GM23248 (cell line): ENCODE results near the gene KRTCAP3. TPM values are rescaled to one million over a fixed set of nuclear protein-coding genes. Genes with fewer than 3 reads are reported as not detected.
A peak's percentile ranks its signal among the peaks of the same experiment; 100 is the strongest.

Experiments used
- DNase-seq: peaks from one replicate; pipeline ENCODE4 v3.0.0-alpha.2; 2015
- H2AFZ ChIP-seq: fragments of 200-600 bp; sonication (generic); 2 replicates; pipeline ENCODE4 v1.6.1; 2016; ENCODE audit warnings: antibody characterized with exemption
- H3F3A ChIP-seq: fragments of 200-600 bp; sonication (generic); 2 replicates; pipeline ENCODE4 v1.6.1; 2016; ENCODE audit warnings: mild to moderate bottlenecking, antibody characterized with exemption, mixed run types; ENCODE audit not compliant: insufficient read depth
- H3K27ac ChIP-seq: fragments of 200-600 bp; sonication (generic); 2 replicates; pipeline ENCODE4 v1.5.1; 2016; ENCODE audit warnings: mild to moderate bottlenecking
- H3K27me3 ChIP-seq: fragments of 200-600 bp; sonication (generic); replicated peaks from 2 replicates; pipeline ENCODE4 v1.6.1; 2016; ENCODE audit warnings: mild to moderate bottlenecking; ENCODE audit not compliant: insufficient read depth
- H3K36me3 ChIP-seq: fragments of 200-600 bp; sonication (generic); 2 replicates; pipeline ENCODE4 v1.6.1; 2016; ENCODE audit warnings: low read depth, mild to moderate bottlenecking
- H3K4me1 ChIP-seq: fragments of 200-600 bp; sonication (generic); 2 replicates; pipeline ENCODE4 v1.6.1; 2016; ENCODE audit warnings: mild to moderate bottlenecking; ENCODE audit not compliant: insufficient read depth
- H3K4me2 ChIP-seq: fragments of 200-600 bp; sonication (generic); one replicate; pipeline ENCODE4 v1.6.1; 2016; ENCODE audit warnings: mild to moderate bottlenecking; ENCODE audit not compliant: unreplicated experiment
- H3K4me3 ChIP-seq: fragments of 200-600 bp; sonication (generic); 2 replicates; pipeline ENCODE4 v1.5.1; 2016; ENCODE audit warnings: mild to moderate bottlenecking
- H3K79me2 ChIP-seq: fragments of 200-600 bp; sonication (generic); 2 replicates; pipeline ENCODE4 v1.6.1; 2016; ENCODE audit warnings: mild to moderate bottlenecking; ENCODE audit not compliant: insufficient read depth
- H3K9ac ChIP-seq: fragments of 200-600 bp; sonication (generic); 2 replicates; pipeline ENCODE4 v1.6.1; 2016; ENCODE audit warnings: mild to moderate bottlenecking
- H3K9me2 ChIP-seq: fragments of 200-600 bp; sonication (generic); 2 replicates; pipeline ENCODE4 v1.6.1; 2016; ENCODE audit warnings: mixed run types, mild to moderate bottlenecking, moderate library complexity; ENCODE audit not compliant: insufficient read depth
- H3K9me3 ChIP-seq: fragments of 200-600 bp; sonication (generic); one replicate; pipeline ENCODE4 v1.6.1; 2017; ENCODE audit warnings: low read depth
- H4K20me1 ChIP-seq: fragments of 200-600 bp; sonication (generic); 2 replicates; pipeline ENCODE4 v1.6.0; 2016; ENCODE audit not compliant: insufficient read depth
- EZH2 ChIP-seq: fragments of 200-600 bp; sonication (generic); IDR thresholded peaks from 2 replicates; pipeline ENCODE4 v1.6.1; 2018; ENCODE audit warnings: antibody characterized with exemption, mild to moderate bottlenecking; ENCODE audit not compliant: insufficient read depth, poor library complexity, severe bottlenecking
- EZH2phosphoT487 ChIP-seq: fragments of 200-600 bp; sonication (generic); IDR thresholded peaks from 2 replicates; pipeline ENCODE4 v1.6.1; 2018; ENCODE audit warnings: antibody characterized with exemption, moderate library complexity, mild to moderate bottlenecking, low read depth; ENCODE audit not compliant: insufficient read depth
- WGBS, 2 experiments: methylation state at CpG; one replicate each; pipeline ENCODE4 v1.1.6; 2015 to 2017; ENCODE audit warnings: low lambda C conversion rate in 2 of 2, low coverage in 1 of 2; ENCODE audit errors: missing lambda C conversion rate in 2 of 2; 5-methylcytosine and 5-hydroxymethylcytosine counted together
- in situ Hi-C: fragments of 300-500 bp; cut with MboI; formaldehyde crosslinking; loops from 2 replicates; pipeline ENCODE4 v1.15.0; 2020
- polyA plus RNA-seq: library from polyadenylated mRNA; unstranded; fragments of >200 nt; fragmentation: Nextera tagmentation; extraction: Ambion mirVana; gene quantifications from 2 replicates; pipeline ENCODE4 v1.2.1, GENCODE V29; 2016
- total RNA-seq: library from RNA; depleted of rRNA; stranded (reverse); fragments of >200 nt; shearing (Covaris generic); gene quantifications from 2 replicates; pipeline ENCODE4 v1.2.3, GENCODE V29; 2014

The KRTCAP3 gene
- total and polyA plus RNA-seq, 2 experiments from 2014 or later, result 0.56 TPM; not detected in 1

- TF ChIP-seq EZH2 (no peak), EZH2phosphoT487 (no peak)
- Histone ChIP-seq H3K27ac (peak overlapping the region; percentile 90), H3K36me3 (peaks cover 10% of the 10 kb centered on the region; the same call in 1 of the 2 replicates), H3K9me3 (no peaks in the 10 kb centered on the region), H4K20me1 (peaks cover 12% of the 10 kb centered on the region), H3K9ac (peak overlapping the region; percentile 93), H3K4me1 (peaks cover 24% of the 10 kb centered on the region), H3K4me3 (peak overlapping the region; percentile 91), H3F3A (peaks cover 26% of the 10 kb centered on the region), H3K9me2 (no peaks in the 10 kb centered on the region), H3K27me3 (no peaks in the 10 kb centered on the region), H3K4me2 (peak overlapping the region; percentile 100), H2AFZ (peak overlapping the region; percentile 91), H3K79me2 (peaks cover 50% of the 10 kb centered on the region)
- in situ Hi-C loops, result no loop called here
- DNase-seq, result peak; percentile 96
- WGBS, 2 experiments, result 1% methylated on average over 24 to 51 of the region's 51 CpGs
Observed at GRCh38 chr2:27428978-27429541, 13.1 kb upstream of the KRTCAP3 start.

- no peak overlapping the region for H3K4me2 ChIP-seq
- H2AFZ ChIP-seq, result no peak overlapping the region
- no peak overlapping the region for H3K4me3 ChIP-seq
- no peak for TF ChIP-seq EZH2
- TF ChIP-seq EZH2phosphoT487, result no peak
- H3F3A ChIP-seq, result peaks cover 26% of the 10 kb centered on the region
- H3K4me1 ChIP-seq, result peaks cover 24% of the 10 kb centered on the region
- H3K27ac ChIP-seq, result peak overlapping the region; percentile 90
- no peaks in the 10 kb centered on the region for H3K27me3 ChIP-seq
- H4K20me1 ChIP-seq, result peaks cover 12% of the 10 kb centered on the region
- H3K36me3 ChIP-seq, result peaks cover 30% of the 10 kb centered on the region
- H3K9me2 ChIP-seq, result no peaks in the 10 kb centered on the region
- peak overlapping the region; percentile 93; the same call in 1 of the 2 replicates for H3K9ac ChIP-seq
- no peaks in the 10 kb centered on the region for H3K9me3 ChIP-seq
- in situ Hi-C loops, result no loop called here
- DNase-seq, result peak; percentile 80
- H3K79me2 ChIP-seq, result peaks cover 58% of the 10 kb centered on the region
Observed at GRCh38 chr2:27431395-27431794, 10.8 kb upstream of the KRTCAP3 start.

- Histone ChIP-seq H3K9me3 (no peaks in the 10 kb centered on the region), H3K27ac (no peak overlapping the region), H3K9ac (no peak overlapping the region), H3F3A (peaks cover 18% of the 10 kb centered on the region), H3K36me3 (peaks cover 60% of the 10 kb centered on the region), H3K4me1 (peaks cover 15% of the 10 kb centered on the region), H3K27me3 (no peaks in the 10 kb centered on the region), H4K20me1 (peaks cover 5% of the 10 kb centered on the region), H3K9me2 (no peaks in the 10 kb centered on the region), H3K4me2 (no peak overlapping the region), H3K4me3 (no peak overlapping the region), H3K79me2 (peaks cover 42% of the 10 kb centered on the region), H2AFZ (no peak overlapping the region)
- WGBS, 2 experiments, result 80 to 91% methylated on average over 6 of the region's 6 CpGs
- no peak for TF ChIP-seq EZH2phosphoT487
- in situ Hi-C loops, result no loop called here
- no peak for DNase-seq
Observed at GRCh38 chr2:27435628-27436027, 6.6 kb upstream of the KRTCAP3 start.

- WGBS, 2 experiments, result 81 to 89% methylated on average over 10 of the region's 10 CpGs
- in situ Hi-C loops, result no loop called here
- DNase-seq, result no peak
- no peaks in the 10 kb centered on the region for H4K20me1 ChIP-seq
- no peaks in the 10 kb centered on the region for H3K9me3 ChIP-seq
- no peak overlapping the region for H2AFZ ChIP-seq
- no peaks in the 10 kb centered on the region for H3K4me1 ChIP-seq
- no peaks in the 10 kb centered on the region for H3K79me2 ChIP-seq
- H3F3A ChIP-seq, result peaks cover 23% of the 10 kb centered on the region
- no peaks in the 10 kb centered on the region for H3K9me2 ChIP-seq
- peaks cover 42% of the 10 kb centered on the region for H3K36me3 ChIP-seq
- H3K27me3 ChIP-seq, result no peaks in the 10 kb centered on the region
- H3K27ac ChIP-seq, result no peak overlapping the region
- TF ChIP-seq EZH2, result no peak
- TF ChIP-seq EZH2phosphoT487, result no peak
- no peak overlapping the region for H3K4me2 ChIP-seq
- H3K4me3 ChIP-seq, result no peak overlapping the region
- no peak overlapping the region for H3K9ac ChIP-seq
Observed at GRCh38 chr2:27441226-27441926, 805 bp upstream of the KRTCAP3 start.
